Body of pancreas (tissue), 4 donors: ENCODE measurements around the gene MCTP1. TPM values are rescaled to one million over a fixed set of nuclear protein-coding genes. Genes with fewer than 3 reads are reported as not detected.

Experiments
- ATAC-seq: fragments of 150-250 bp; one replicate; pipeline ENCODE4 v1.9.1; 2016
- DNase-seq, 4 donors: peaks; one replicate each; pipeline ENCODE4 v3.0.0-alpha.2; 2019
- H3K27ac ChIP-seq, 4 donors: fragments of 200-600 bp; sonication (generic); 1 replicate in 3 of 4; 2 replicates in 1 of 4; pipeline versions ENCODE4 v1.5.1 to v1.6.1; 2016 to 2019; ENCODE audit warnings: mild to moderate bottlenecking in 1 of 4, mixed read lengths in 1 of 4, moderate library complexity in 1 of 4
- H3K27me3 ChIP-seq, 2 donors: fragments of 200-600 bp; sonication (generic); one replicate each; pipeline ENCODE4 v1.6.0; 2016; ENCODE audit warnings: mild to moderate bottlenecking in 1 of 2
- H3K36me3 ChIP-seq, 2 donors: fragments of 200-600 bp; sonication (generic); replicated peaks in 1 of 2; 2 replicates each; pipeline ENCODE4 v1.5.1; 2016; ENCODE audit warnings: low read depth in 2 of 2; ENCODE audit not compliant: insufficient read depth in 1 of 2
- H3K4me1 ChIP-seq: fragments of 200-600 bp; sonication (generic); one replicate; pipeline ENCODE4 v1.6.0; 2016
- H3K4me3 ChIP-seq, 2 donors: fragments of 200-600 bp; sonication (generic); 1 replicate in 1 of 2; 2 replicates in 1 of 2; pipeline ENCODE4 v1.5.1; 2016 to 2019
- H3K9me3 ChIP-seq, 3 donors: fragments of 200-600 bp; sonication (generic); 1 replicate in 2 of 3; 2 replicates in 1 of 3; pipeline ENCODE4 v1.5.1; 2016
- POLR2A ChIP-seq, 3 donors: fragments of 450-650 bp; IDR thresholded peaks; one replicate each; pipeline ENCODE4 v1.6.1; 2016; ENCODE audit warnings: antibody characterized with exemption in 3 of 3, mild to moderate bottlenecking in 2 of 3
- WGBS, 2 donors: methylation state at CpG; one replicate each; pipeline ENCODE4 v1.1.5; 2017; 5-methylcytosine and 5-hydroxymethylcytosine counted together
- intact Hi-C: fragments of 100-400 bp; cut with DNase I; formaldehyde crosslinking; loops from one replicate; pipeline ENCODE4 v1.15.1; 2023
- total RNA-seq, 2 donors: library from RNA; depleted of rRNA; stranded (reverse); fragments of >200 nt; gene quantifications; one replicate each; pipeline ENCODE4 v1.1.0, GENCODE V29; 2016
- TF ChIP-seq, protein P1 (sequence below), 7 experiments: fragments of 450-650 bp in 4 of 7; fragments of 200-600 bp in 3 of 7; sonication (generic) in 3 of 7; IDR thresholded peaks; one replicate each; pipeline ENCODE4 v1.5.1; 2016 to 2019; ENCODE audit warnings: antibody characterized with exemption in 7 of 7

Gene MCTP1
- total RNA-seq, 2 donors from 2014 or later, result 3.6 to 8.8 TPM

- H3K4me3 ChIP-seq, result no peak overlapping the region
- no peak for DNase-seq
- no peak for ATAC-seq
- no peak overlapping the region for H3K27ac ChIP-seq
- H3K4me1 ChIP-seq, result no peaks in the 10 kb centered on the region
- intact Hi-C loops, result no loop called here
- TF ChIP-seq, protein P1, sequence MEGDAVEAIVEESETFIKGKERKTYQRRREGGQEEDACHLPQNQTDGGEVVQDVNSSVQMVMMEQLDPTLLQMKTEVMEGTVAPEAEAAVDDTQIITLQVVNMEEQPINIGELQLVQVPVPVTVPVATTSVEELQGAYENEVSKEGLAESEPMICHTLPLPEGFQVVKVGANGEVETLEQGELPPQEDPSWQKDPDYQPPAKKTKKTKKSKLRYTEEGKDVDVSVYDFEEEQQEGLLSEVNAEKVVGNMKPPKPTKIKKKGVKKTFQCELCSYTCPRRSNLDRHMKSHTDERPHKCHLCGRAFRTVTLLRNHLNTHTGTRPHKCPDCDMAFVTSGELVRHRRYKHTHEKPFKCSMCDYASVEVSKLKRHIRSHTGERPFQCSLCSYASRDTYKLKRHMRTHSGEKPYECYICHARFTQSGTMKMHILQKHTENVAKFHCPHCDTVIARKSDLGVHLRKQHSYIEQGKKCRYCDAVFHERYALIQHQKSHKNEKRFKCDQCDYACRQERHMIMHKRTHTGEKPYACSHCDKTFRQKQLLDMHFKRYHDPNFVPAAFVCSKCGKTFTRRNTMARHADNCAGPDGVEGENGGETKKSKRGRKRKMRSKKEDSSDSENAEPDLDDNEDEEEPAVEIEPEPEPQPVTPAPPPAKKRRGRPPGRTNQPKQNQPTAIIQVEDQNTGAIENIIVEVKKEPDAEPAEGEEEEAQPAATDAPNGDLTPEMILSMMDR (IDR thresholded peaks at IDR 0.05), result no peak
- no peak for TF ChIP-seq POLR2A (IDR thresholded peaks at IDR 0.05)
- 50 to 60% methylated on average over 4 of the region's 4 CpGs for WGBS, 2 donors
- no peaks in the 10 kb centered on the region for H3K27me3 ChIP-seq
- H3K36me3 ChIP-seq, result no peaks in the 10 kb centered on the region
- H3K9me3 ChIP-seq, result no peaks in the 10 kb centered on the region
Measured at GRCh38 chr5:95194856-95195255, 90.0 kb downstream of the MCTP1 start.

- Histone ChIP-seq H3K36me3 (no peaks in the 10 kb centered on the region), H3K9me3 (no peaks in the 10 kb centered on the region), H3K4me1 (no peaks in the 10 kb centered on the region), H3K27me3 (no peaks in the 10 kb centered on the region), H3K4me3 (no peak overlapping the region), H3K27ac (no peak overlapping the region)
- DNase-seq (no peak), ATAC-seq (no peak)
- intact Hi-C loops, result no loop called here
- WGBS, 2 donors, result 55 to 57% methylated on average over 2 of the region's 2 CpGs
- TF ChIP-seq, protein P1 (IDR thresholded peaks at IDR 0.05), result no peak
- TF ChIP-seq POLR2A (IDR thresholded peaks at IDR 0.05), result no peak
Measured at GRCh38 chr5:95191330-95191729, 93.6 kb downstream of the MCTP1 start.

DNA sequence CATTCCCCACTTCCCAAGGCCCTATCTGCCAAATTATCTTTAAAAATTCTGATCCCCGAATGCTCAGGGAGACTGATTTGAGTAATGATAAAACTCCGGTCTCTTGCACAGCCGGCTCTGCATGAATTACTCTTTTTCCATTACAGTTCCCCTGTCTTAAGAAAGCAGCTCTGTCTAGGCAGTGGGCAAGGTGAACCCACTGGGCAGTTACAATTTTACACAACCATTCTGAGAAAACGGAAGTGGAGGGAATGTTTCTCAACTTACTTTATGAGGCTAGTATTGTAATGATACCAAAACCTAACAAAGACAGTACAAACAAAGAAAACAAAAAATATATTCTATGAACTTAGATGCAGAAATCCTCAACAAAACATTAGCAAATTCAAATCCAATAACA lies 100.0 kb downstream of the MCTP1 start:
- Histone ChIP-seq H3K36me3 (no peaks in the 10 kb centered on the region), H3K27ac (no peak overlapping the region), H3K9me3 (no peaks in the 10 kb centered on the region), H3K4me3 (no peak overlapping the region), H3K4me1 (no peaks in the 10 kb centered on the region), H3K27me3 (no peaks in the 10 kb centered on the region)
- 57% methylated on average over 4 of the region's 4 CpGs for WGBS, 2 donors
- ATAC-seq (no peak), DNase-seq (no peak)
- intact Hi-C loops, result no loop called here
- TF ChIP-seq POLR2A (IDR thresholded peaks at IDR 0.05), result no peak
- TF ChIP-seq, protein P1 (IDR thresholded peaks at IDR 0.05), result no peak

- DNase-seq, result no peak
- TF ChIP-seq, protein P1 (IDR thresholded peaks at IDR 0.05), result no peak
- Histone ChIP-seq H3K36me3 (no peaks in the 10 kb centered on the region), H3K9me3 (no peaks in the 10 kb centered on the region), H3K4me1 (no peaks in the 10 kb centered on the region), H3K4me3 (no peak overlapping the region), H3K27ac (no peak overlapping the region), H3K27me3 (no peaks in the 10 kb centered on the region)
- WGBS, 2 donors, result 33 to 44% methylated on average over 3 of the region's 3 CpGs
- intact Hi-C loops, result no loop called here
- no peak for ATAC-seq
Measured at GRCh38 chr5:95181644-95182043, 103.2 kb downstream of the MCTP1 start.

DNA sequence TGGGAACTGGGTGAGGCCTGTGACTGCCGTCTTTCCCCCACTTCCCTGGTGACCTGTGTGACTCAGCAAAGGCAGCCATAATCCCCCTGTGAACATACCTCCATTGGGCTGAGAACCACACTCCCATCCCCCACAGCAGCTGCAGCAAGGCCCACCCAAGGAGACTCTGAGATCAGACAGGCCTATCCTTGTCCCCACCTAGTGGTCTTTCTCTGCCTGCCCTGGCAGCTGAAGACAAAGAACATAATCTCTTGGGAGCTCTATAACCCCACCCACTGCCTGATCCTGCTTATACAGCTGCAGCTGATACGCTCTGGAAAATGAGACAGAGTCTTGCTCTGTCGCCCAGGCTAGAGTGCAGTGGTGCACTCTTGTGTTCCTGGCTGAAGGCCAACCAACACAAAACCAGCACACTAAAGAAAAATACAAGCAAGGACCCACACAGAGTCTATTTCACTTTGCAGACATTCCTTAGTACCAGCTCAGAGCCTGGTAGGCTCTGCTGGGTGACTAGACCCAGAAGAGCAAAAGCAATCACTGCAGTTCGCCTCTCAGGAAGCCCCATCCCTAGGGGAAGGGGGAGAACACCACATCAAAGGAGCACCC lies 106.7 kb downstream of the MCTP1 start:
- DNase-seq, result no peak

More for the DNA sequence above, 106.7 kb downstream of the MCTP1 start:
- no peaks in the 10 kb centered on the region for H3K36me3 ChIP-seq
- ATAC-seq, result no peak
- H3K27ac ChIP-seq, result no peak overlapping the region
- no peak for TF ChIP-seq POLR2A (IDR thresholded peaks at IDR 0.05)
- TF ChIP-seq, protein P1 (IDR thresholded peaks at IDR 0.05), result no peak
- H3K4me3 ChIP-seq, result no peak overlapping the region
- no peaks in the 10 kb centered on the region for H3K9me3 ChIP-seq
- WGBS, 2 donors, result 30 to 31% methylated on average over 2 to 4 of the region's 4 CpGs
- intact Hi-C loops, result no loop called here
- no peaks in the 10 kb centered on the region for H3K27me3 ChIP-seq
- H3K4me1 ChIP-seq, result no peaks in the 10 kb centered on the region
